ENCODE data around the gene NPAS4.

Gene NPAS4

DNA sequence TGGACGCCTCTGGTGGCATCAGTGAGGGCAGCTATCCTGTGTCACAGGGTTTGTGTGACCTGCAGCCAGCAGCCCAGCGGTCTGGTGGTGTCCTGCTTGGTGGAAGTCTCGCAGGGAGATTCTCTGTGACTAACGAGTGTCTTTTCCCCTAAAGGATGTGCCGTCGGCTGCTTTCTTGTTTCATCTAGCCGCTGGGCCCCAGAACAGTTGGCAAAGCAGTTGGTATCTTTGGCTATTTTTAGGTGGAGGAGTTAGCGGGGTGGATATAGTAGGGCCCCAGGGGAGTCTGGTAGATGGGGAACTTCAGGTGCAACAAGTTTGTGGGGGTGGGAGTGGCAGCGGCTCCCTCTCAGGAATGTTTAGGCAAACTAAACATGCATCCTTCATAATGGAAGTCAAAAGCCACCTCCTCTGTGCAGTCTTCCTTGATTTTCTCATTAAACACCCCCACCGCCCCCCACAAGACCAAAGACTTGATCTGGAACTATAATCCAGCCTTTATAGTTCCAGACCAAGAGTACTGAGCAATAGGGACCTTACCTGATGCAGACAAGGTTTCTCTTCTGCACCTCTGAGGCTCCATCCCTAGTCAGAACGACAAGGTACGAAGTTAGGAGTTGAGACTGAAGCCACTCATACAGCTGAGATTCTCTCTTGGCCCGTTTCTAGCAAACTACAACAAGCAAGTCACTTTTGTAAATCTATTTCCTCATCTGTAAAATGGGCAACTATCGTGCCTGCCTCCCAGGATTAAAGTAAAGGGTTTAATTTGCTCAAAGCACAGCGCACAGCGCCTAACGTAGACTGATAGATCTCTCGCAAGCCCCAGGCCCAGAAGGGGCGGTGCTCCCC lies 44.8 kb downstream of the NPAS4 start:
- no peak for TF ChIP-seq TAF1 (IDR thresholded peaks at IDR 0.05; ENCODE audit: borderline replicate concordance, low read depth, low read length)
- TF ChIP-seq POLR2A (IDR thresholded peaks at IDR 0.05; ENCODE audit: low read depth, low read length), result no peak
- TF ChIP-seq POLR2AphosphoS5 (IDR thresholded peaks at IDR 0.05; ENCODE audit: low read depth, low read length), result no peak
- FAIRE-seq, result no peak
- DNase-seq (ENCODE audit: insufficient read length), result no peak

- DNase-seq (ENCODE audit: insufficient read length) (peak; percentile 96), FAIRE-seq (peak; percentile 99)
- no peak for TF ChIP-seq POLR2A (IDR thresholded peaks at IDR 0.05; ENCODE audit: low read depth, low read length)
- TF ChIP-seq TAF1 (IDR thresholded peaks at IDR 0.05; ENCODE audit: borderline replicate concordance, low read depth, low read length), result no peak
- TF ChIP-seq POLR2AphosphoS5 (IDR thresholded peaks at IDR 0.05; ENCODE audit: low read depth, low read length), result no peak
Observed at GRCh38 chr11:66466225-66467033, 45.6 kb downstream of the NPAS4 start, which contains the start of gene PELI3. Gene PELI3 (plus strand): TSS chr11:66466905. CDS start chr11:66468129, 1,224 bp downstream.

DNA sequence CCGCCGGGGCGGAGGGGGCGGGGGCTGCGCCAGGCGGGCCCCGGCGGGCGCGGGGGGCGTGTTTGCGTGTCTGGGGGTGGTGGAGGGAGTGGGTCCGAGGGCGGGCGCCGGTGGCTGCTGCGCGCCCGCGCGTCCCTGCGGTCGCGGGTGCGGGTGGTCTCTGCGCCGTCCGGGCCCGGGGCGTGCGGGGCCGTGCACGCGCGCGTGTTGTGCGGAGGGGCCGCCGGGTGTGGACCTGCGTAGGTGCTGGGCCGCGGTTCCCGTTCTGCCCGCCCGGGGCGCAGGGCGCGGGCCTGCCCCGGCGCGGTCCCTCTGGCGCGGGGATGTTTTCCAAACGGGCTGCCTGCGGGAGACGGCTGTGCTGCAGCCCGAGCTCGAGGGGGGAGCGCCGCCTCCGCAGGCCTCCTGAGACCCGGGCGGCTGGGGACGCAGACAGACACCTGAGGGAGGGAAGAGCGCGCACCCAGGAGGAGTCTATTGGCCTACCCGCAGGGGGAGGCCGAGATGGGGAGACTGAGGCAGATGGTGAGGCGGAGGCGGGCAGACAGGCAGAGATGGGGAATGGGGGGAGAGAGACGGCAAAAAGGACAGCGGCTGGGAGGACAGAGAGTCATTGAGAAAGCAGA lies 46.3 kb downstream of the NPAS4 start:
- TF ChIP-seq POLR2AphosphoS5 (IDR thresholded peaks at IDR 0.05; ENCODE audit: low read depth, low read length) (no peak), TAF1 (IDR thresholded peaks at IDR 0.05; ENCODE audit: borderline replicate concordance, low read depth, low read length) (no peak), POLR2A (IDR thresholded peaks at IDR 0.05; ENCODE audit: low read depth, low read length) (no peak)
- no peak for FAIRE-seq
- DNase-seq (ENCODE audit: insufficient read length), result peak; percentile 60

- FAIRE-seq (no peak), DNase-seq (ENCODE audit: insufficient read length) (no peak)
- TF ChIP-seq POLR2A (IDR thresholded peaks at IDR 0.05; ENCODE audit: low read depth, low read length), result no peak
- TF ChIP-seq TAF1 (IDR thresholded peaks at IDR 0.05; ENCODE audit: borderline replicate concordance, low read depth, low read length), result no peak
- no peak for TF ChIP-seq POLR2AphosphoS5 (IDR thresholded peaks at IDR 0.05; ENCODE audit: low read depth, low read length)
Observed at GRCh38 chr11:66467756-66468155, 46.9 kb downstream of the NPAS4 start.

- no peak for TF ChIP-seq POLR2AphosphoS5 (IDR thresholded peaks at IDR 0.05; ENCODE audit: low read depth, low read length)
- no peak for TF ChIP-seq POLR2A (IDR thresholded peaks at IDR 0.05; ENCODE audit: low read depth, low read length)
- no peak for TF ChIP-seq TAF1 (IDR thresholded peaks at IDR 0.05; ENCODE audit: borderline replicate concordance, low read depth, low read length)
- DNase-seq (ENCODE audit: insufficient read length), result no peak
- FAIRE-seq, result no peak
Observed at GRCh38 chr11:66468691-66469090, 47.9 kb downstream of the NPAS4 start.

DNA sequence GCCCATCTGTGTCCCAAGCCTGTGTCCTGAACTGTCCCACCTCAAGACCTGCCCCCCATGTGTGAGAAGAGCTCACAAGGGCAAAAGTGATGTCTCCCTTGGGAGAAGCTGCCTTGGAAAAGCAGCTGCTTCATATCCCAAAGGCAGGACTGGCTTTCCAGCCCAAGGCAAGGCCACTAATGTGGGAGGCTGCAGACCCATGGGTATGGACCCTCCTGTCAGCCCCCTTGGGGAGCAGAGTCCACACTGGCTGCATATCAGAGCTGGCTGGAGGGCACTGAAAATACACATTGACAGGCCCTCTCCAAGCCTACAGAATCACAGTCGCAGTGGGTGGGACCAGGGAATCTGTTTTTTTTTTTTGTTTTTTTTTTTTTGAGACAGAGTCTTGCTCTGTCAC lies 48.6 kb downstream of the NPAS4 start:
- no peak for TF ChIP-seq POLR2A (IDR thresholded peaks at IDR 0.05; ENCODE audit: low read depth, low read length)
- no peak for TF ChIP-seq TAF1 (IDR thresholded peaks at IDR 0.05; ENCODE audit: borderline replicate concordance, low read depth, low read length)
- no peak for TF ChIP-seq POLR2AphosphoS5 (IDR thresholded peaks at IDR 0.05; ENCODE audit: low read depth, low read length)
- FAIRE-seq (no peak), DNase-seq (ENCODE audit: insufficient read length) (no peak)

GRCh38 chr11:66470015-66470414 lies 49.2 kb downstream of the NPAS4 start:
- TF ChIP-seq TAF1 (IDR thresholded peaks at IDR 0.05; ENCODE audit: borderline replicate concordance, low read depth, low read length), result no peak
- TF ChIP-seq POLR2A (IDR thresholded peaks at IDR 0.05; ENCODE audit: low read depth, low read length), result no peak
- no peak for TF ChIP-seq POLR2AphosphoS5 (IDR thresholded peaks at IDR 0.05; ENCODE audit: low read depth, low read length)
- no peak for FAIRE-seq
- no peak for DNase-seq (ENCODE audit: insufficient read length)

DNA sequence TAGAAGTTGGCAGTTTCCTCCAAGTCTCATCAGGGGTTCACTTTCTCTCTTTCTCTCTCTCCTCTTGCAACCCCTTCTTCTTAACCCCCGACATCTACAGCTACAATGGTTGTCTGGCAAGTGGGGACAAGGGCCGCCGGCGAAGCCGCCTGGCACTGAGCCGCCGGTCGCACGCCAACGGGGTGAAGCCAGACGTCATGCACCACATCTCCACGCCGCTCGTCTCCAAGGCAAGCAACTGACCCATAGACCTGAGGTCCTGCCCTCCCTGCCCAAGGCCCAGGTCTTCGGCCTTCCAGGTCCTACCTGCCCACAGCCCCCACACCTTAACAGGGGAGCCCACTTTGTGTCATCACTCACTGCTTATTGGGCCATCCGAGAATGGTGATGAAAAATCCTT lies 50.3 kb downstream of the NPAS4 start:
- TF ChIP-seq POLR2AphosphoS5 (IDR thresholded peaks at IDR 0.05; ENCODE audit: low read depth, low read length) (no peak), TAF1 (IDR thresholded peaks at IDR 0.05; ENCODE audit: borderline replicate concordance, low read depth, low read length) (no peak), POLR2A (IDR thresholded peaks at IDR 0.05; ENCODE audit: low read depth, low read length) (no peak)
- DNase-seq (ENCODE audit: insufficient read length), result no peak
- no peak for FAIRE-seq

DNA sequence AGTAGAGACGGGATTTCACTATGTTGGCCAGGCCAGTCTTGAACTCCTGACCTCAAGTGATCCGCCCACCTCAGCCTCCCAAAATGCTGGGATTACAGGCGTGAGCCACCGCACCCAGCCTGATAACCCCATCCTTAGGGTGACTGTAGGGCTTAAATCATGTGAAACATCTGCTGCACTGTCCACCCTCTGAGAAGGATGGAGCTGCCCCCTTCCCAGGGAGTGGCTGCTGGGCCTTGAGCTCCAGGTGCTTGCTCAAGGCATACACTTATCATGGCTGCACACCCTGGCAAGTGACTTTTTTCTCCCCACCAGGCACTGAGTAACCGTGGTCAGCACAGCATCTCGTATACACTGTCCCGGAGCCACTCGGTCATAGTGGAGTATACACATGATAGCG lies 51.2 kb downstream of the NPAS4 start:
- TF ChIP-seq POLR2AphosphoS5 (IDR thresholded peaks at IDR 0.05; ENCODE audit: low read depth, low read length) (no peak), POLR2A (IDR thresholded peaks at IDR 0.05; ENCODE audit: low read depth, low read length) (no peak), TAF1 (IDR thresholded peaks at IDR 0.05; ENCODE audit: borderline replicate concordance, low read depth, low read length) (no peak)
- no peak for DNase-seq (ENCODE audit: insufficient read length)
- FAIRE-seq, result no peak

DNA sequence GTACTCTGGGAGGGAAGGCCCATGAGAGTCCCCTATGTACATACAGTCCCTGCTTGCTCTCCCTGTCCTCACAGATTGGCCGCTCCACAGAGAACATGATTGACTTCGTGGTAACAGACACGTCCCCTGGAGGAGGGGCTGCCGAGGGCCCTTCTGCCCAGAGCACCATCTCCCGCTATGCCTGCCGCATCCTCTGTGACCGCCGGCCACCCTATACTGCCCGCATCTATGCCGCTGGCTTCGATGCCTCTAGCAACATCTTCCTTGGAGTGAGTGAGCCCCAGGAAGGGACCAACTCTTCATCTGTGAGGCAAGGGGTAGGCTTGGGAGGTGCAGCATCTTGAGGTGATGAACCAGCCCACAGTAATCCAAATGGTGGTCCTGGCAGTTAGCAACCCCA lies 52.3 kb downstream of the NPAS4 start:
- no peak for TF ChIP-seq POLR2A (IDR thresholded peaks at IDR 0.05; ENCODE audit: low read depth, low read length)
- no peak for TF ChIP-seq TAF1 (IDR thresholded peaks at IDR 0.05; ENCODE audit: borderline replicate concordance, low read depth, low read length)
- TF ChIP-seq POLR2AphosphoS5 (IDR thresholded peaks at IDR 0.05; ENCODE audit: low read depth, low read length), result no peak
- DNase-seq (ENCODE audit: insufficient read length) (no peak), FAIRE-seq (no peak)

Data from GM12892 (cell line).